HG03060 (cell line): ENCODE data around the gene PRPF38A.

Experiments used
- ATAC-seq: cut with Tn5 transposase; IDR thresholded peaks from one replicate; pipeline ENCODE4 v1.9.1; 2021; ENCODE audit warnings: low read depth, moderate number of reproducible peaks; ENCODE audit not compliant: unreplicated experiment

Gene PRPF38A

GRCh38 chr1:52455686-52456085 lies 51.3 kb downstream of the PRPF38A start:
- ATAC-seq = no peak

DNA sequence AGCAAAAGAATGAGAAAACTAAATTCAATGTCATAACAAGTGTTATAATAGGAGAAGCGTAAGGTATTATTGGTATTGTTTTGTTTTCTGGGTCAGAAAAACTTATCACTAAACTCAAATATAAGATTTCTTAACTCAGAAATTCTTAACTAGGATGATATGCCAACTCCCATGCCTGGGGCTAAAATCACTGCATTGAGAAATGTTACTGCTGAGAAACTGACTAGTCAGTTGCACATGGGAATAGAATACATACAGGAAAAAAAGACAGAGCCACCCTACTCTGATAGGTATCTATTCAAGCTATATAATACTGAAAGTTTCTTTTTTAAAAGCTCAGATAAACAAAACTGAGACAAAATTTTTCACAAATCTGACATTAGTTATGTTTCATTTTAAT lies 56.3 kb downstream of the PRPF38A start:
- ATAC-seq = no peak

- ATAC-seq = no peak
Observed at GRCh38 chr1:52461821-52462220, 57.4 kb downstream of the PRPF38A start.

DNA sequence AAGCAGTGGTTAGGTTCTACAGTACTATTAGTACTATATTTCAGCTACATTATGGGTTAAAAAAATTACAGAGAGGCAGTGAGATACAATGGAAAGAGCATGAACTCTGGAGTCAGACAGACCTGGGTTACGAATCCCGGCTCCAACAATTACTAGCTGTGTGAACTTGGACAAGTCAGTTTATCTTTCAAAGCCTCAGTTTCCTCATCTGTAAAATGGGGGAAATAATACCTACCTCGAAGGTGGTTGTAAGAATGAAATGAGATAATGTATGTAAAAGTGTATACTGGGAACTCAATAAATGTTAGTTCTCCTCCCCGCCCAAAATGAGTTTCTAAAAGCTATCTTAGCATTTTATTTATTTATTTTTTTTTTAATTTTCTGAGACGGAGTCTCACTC lies 59.5 kb downstream of the PRPF38A start:
- ATAC-seq = no peak

DNA sequence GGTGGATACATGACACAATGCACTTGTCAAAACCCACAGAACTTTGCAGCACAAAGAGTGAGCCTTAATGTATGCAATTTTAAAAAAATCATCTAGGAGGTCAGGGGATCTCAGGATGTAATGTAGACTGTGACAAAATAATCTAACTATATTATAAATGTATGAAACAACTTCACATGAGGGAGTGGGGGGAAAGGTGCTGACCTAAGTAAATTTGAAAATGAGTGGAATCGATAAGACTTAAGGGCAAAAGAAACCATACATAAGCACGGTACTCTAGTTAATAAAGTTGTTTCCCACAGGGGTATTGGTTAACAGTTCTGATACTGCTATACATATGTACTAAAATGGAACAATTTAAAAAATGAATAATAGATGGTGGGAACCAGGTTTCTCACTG lies 64.7 kb downstream of the PRPF38A start:
- ATAC-seq = no peak
